Measurements from ENCODE around the gene GATAD2A. TPM values are rescaled to one million over a fixed set of nuclear protein-coding genes. Genes with fewer than 3 reads are reported as not detected.
A peak's percentile ranks its signal among the peaks of the same experiment; 100 is the strongest.

GATAD2A gene
- total and polyA plus RNA-seq, 2 of the 13 experiments (the other 11 are each of a cell fraction or from before 2014, with no cell fraction given) = 16.8 to 28.6 TPM

DNA sequence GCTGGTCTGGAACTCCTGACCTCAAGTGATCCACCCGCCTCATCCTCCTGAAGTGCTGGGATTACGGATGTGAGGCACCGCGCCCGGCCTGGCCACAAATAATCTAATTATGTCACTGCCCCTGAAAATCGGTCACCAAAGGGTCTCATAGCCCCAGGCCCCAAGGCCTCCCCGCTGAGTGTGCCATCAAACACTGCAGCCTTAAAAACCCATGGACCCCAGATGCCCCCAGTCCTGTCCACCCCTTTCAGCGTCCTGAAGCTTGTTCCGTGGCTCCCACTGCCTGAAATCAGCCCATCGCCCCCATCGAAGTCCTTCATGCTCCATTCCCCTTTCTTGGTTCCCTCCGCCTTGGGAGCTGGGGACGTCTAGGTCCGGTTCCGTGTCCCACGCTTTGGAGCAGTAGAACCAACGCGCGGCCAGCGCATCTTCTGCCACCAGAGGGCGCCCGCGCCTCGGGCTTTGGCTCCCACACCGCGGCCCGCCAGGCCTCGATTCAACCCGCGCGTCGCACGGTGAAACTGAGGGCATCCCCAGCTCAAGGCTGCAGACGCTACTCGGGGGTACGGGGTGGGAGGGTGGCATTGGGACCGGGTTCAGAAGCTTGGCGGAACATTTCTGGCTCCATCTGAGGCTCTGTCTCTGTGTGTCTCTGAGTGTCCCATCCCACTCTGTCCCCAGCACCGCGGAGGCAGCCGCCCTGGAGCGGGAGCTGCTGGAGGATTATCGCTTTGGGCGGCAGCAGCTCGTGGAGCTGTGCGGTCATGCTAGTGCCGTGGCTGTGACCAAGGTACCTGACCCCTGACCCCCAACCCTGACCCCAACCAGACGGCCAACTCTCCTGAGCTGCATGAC is 126.7 kb downstream of the GATAD2A start (continued):
- TF ChIP-seq, protein P1, sequence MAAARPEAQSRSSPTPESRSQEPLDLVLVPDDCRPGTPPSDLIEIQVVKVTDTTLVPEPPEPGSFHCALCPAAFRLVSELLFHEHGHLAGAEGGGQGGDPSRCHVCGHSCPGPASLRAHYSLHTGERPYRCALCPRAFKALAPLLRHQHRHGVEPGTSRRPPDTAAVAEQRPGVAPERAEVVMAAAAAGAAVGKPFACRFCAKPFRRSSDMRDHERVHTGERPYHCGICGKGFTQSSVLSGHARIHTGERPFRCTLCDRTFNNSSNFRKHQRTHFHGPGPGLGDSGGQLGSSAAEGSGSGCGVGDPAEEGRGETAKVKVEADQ (CRISPR knock-in tag; IDR thresholded peaks at IDR 0.05; ENCODE audit: borderline replicate concordance) = no peak
- peak; percentile 40; the same call in 1 of the 2 replicates for TF ChIP-seq RBFOX2 (IDR thresholded peaks at IDR 0.05; ENCODE audit: low read depth, low read length)
- TF ChIP-seq, protein P2, sequence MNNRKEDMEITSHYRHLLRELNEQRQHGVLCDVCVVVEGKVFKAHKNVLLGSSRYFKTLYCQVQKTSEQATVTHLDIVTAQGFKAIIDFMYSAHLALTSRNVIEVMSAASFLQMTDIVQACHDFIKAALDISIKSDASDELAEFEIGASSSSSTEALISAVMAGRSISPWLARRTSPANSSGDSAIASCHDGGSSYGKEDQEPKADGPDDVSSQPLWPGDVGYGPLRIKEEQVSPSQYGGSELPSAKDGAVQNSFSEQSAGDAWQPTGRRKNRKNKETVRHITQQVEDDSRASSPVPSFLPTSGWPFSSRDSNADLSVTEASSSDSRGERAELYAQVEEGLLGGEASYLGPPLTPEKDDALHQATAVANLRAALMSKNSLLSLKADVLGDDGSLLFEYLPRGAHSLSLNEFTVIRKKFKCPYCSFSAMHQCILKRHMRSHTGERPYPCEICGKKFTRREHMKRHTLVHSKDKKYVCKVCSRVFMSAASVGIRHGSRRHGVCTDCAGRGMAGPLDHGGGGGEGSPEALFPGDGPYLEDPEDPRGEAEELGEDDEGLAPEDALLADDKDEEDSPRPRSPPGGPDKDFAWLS (CRISPR knock-in tag; IDR thresholded peaks at IDR 0.05; ENCODE audit: borderline replicate concordance) = no peak
- no peak for TF ChIP-seq MEIS2 (CRISPR knock-in tag; IDR thresholded peaks at IDR 0.05)
- TF ChIP-seq RARG (CRISPR knock-in tag; IDR thresholded peaks at IDR 0.05; ENCODE audit: low read depth) = no peak
- TF ChIP-seq, protein P3, sequence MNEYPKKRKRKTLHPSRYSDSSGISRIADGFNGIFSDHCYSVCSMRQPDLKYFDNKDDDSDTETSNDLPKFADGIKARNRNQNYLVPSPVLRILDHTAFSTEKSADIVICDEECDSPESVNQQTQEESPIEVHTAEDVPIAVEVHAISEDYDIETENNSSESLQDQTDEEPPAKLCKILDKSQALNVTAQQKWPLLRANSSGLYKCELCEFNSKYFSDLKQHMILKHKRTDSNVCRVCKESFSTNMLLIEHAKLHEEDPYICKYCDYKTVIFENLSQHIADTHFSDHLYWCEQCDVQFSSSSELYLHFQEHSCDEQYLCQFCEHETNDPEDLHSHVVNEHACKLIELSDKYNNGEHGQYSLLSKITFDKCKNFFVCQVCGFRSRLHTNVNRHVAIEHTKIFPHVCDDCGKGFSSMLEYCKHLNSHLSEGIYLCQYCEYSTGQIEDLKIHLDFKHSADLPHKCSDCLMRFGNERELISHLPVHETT (CRISPR knock-in tag; conservative IDR thresholded peaks at IDR 0.05) = no peak
- TF ChIP-seq, protein P4, sequence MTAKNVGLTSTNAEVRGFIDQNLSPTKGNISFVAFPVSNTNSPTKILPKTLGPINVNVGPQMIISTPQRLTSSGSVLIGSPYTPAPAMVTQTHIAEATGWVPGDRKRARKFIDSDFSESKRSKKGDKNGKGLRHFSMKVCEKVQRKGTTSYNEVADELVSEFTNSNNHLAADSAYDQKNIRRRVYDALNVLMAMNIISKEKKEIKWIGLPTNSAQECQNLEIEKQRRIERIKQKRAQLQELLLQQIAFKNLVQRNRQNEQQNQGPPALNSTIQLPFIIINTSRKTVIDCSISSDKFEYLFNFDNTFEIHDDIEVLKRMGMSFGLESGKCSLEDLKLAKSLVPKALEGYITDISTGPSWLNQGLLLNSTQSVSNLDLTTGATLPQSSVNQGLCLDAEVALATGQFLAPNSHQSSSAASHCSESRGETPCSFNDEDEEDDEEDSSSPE (CRISPR knock-in tag; IDR thresholded peaks at IDR 0.05) = peak; percentile 44; the same call in 1 of the 2 replicates
- peak; percentile 81; the same call in 1 of the 2 replicates for TF ChIP-seq ZNF572 (CRISPR knock-in tag; IDR thresholded peaks at IDR 0.05)
- TF ChIP-seq, protein P5, sequence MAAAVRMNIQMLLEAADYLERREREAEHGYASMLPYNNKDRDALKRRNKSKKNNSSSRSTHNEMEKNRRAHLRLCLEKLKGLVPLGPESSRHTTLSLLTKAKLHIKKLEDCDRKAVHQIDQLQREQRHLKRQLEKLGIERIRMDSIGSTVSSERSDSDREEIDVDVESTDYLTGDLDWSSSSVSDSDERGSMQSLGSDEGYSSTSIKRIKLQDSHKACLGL (CRISPR knock-in tag; IDR thresholded peaks at IDR 0.05) = 0 out of 2 replicates have a peak, but pooled peaks have one; percentile 20
- TF ChIP-seq TOPORS (CRISPR knock-in tag; IDR thresholded peaks at IDR 0.05) = no peak
- TF ChIP-seq MTA1 (CRISPR knock-in tag; IDR thresholded peaks at IDR 0.05; ENCODE audit: borderline replicate concordance) = no peak
- TF ChIP-seq MYC (CRISPR knock-in tag; IDR thresholded peaks at IDR 0.05; ENCODE audit: borderline replicate concordance) = no peak
- TF ChIP-seq, protein P6, sequence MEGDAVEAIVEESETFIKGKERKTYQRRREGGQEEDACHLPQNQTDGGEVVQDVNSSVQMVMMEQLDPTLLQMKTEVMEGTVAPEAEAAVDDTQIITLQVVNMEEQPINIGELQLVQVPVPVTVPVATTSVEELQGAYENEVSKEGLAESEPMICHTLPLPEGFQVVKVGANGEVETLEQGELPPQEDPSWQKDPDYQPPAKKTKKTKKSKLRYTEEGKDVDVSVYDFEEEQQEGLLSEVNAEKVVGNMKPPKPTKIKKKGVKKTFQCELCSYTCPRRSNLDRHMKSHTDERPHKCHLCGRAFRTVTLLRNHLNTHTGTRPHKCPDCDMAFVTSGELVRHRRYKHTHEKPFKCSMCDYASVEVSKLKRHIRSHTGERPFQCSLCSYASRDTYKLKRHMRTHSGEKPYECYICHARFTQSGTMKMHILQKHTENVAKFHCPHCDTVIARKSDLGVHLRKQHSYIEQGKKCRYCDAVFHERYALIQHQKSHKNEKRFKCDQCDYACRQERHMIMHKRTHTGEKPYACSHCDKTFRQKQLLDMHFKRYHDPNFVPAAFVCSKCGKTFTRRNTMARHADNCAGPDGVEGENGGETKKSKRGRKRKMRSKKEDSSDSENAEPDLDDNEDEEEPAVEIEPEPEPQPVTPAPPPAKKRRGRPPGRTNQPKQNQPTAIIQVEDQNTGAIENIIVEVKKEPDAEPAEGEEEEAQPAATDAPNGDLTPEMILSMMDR (CRISPR knock-in tag; IDR thresholded peaks at IDR 0.05) = peak; percentile 98
- no peak for TF ChIP-seq CENPT (CRISPR knock-in tag; IDR thresholded peaks at IDR 0.05; ENCODE audit: low read depth)
- peak; percentile 35; the same call in 1 of the 2 replicates for TF ChIP-seq MAFG (CRISPR knock-in tag; IDR thresholded peaks at IDR 0.05)
- TF ChIP-seq SMC3 (IDR thresholded peaks at IDR 0.05; ENCODE audit: low read length) = peak; percentile 38; the same call in 1 of the 2 replicates
- TF ChIP-seq ZNF44 (CRISPR knock-in tag; IDR thresholded peaks at IDR 0.05) = no peak
- 0 out of 2 replicates have a peak, but pooled peaks have one; percentile 39 for TF ChIP-seq PAF1 (CRISPR knock-in tag; IDR thresholded peaks at IDR 0.05)
- TF ChIP-seq ZNF24 (IDR thresholded peaks at IDR 0.05) = no peak
- no peak for TF ChIP-seq ZMYM3 (CRISPR knock-in tag; IDR thresholded peaks at IDR 0.05)
- TF ChIP-seq STAT5B (CRISPR knock-in tag; IDR thresholded peaks at IDR 0.05) = no peak
